Epithelial cell of esophagus (primary cell): ENCODE measurements around the gene NMUR1.

ENCODE experiments used
- DNase-seq: peaks from one replicate; pipeline ENCODE4 v3.0.0; 2010; ENCODE audit warnings: low read depth
- H3K4me3 ChIP-seq: 2 replicates; pipeline ENCODE4 v1.5.1; 2011; ENCODE audit warnings: mild to moderate bottlenecking, low read length, control low read depth
- CTCF ChIP-seq: IDR thresholded peaks from 2 replicates; pipeline ENCODE4 v1.5.1; 2011; ENCODE audit warnings: low read depth, mild to moderate bottlenecking, low read length, control low read depth, inconsistent platforms; ENCODE audit not compliant: insufficient read depth; ENCODE audit errors: missing control alignments

NMUR1 gene

GRCh38 chr2:231539991-231540390, 9.7 kb upstream of the NMUR1 start:
- H3K4me3 ChIP-seq = no peak overlapping the region
- no peak for TF ChIP-seq CTCF
- DNase-seq = no peak

DNA sequence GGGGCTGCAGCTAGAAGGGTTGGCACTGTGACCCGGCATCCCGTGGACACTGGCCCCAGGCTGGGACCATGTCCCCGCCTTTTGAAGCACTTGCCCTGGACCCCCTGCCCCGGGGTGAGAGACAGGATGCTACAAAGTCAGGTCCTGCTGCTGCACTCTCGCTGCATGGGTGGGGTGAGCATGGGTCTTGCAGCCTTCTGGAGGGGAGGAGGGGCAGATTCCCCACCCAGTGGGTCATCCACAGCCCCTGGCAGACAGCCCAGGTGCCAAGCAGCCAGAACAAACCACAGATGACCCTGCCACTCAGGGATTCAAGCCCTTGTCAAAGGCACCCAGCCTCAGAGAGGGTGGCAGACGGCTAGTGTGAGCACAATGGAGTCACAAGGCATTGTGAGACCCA, 5.7 kb upstream of the NMUR1 start:
- no peak overlapping the region for H3K4me3 ChIP-seq
- no peak for DNase-seq
- TF ChIP-seq CTCF = no peak

DNA sequence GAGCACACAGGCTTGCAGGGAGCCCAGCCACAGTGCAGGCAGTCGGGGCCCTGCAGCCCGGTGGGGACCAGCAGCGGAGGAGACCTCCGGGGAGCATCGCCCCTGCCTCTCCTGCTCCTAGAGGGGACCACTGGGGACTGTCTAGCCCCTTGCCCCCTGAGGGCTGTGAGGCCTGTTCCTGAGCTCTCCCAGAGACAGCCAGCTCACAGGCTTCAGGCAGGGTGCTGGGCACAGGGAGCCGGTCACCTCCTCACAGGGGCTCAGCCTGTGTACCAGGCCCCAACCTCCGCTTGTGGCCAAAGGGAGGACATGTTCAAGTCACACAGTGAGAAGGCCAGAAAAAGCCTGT, 3.5 kb upstream of the NMUR1 start:
- H3K4me3 ChIP-seq = no peak overlapping the region
- DNase-seq = no peak
- TF ChIP-seq CTCF = no peak

- H3K4me3 ChIP-seq = no peak overlapping the region
- no peak for TF ChIP-seq CTCF
- DNase-seq = no peak
Observed at GRCh38 chr2:231533086-231533776, 3.0 kb upstream of the NMUR1 start.

DNA sequence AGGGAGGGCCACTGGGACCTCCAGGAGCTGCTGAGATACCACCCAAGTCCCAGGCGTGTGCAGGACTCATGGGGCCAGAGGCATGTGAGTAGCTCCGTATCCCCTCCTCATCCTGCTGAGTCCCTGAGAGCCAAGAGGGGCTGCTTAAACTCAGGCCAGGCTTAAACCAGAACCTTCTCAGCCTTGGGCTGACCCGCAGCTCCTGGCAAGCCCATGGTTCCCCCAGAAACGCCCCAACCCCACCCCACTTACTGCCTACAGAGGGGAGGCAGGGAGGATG, 2.5 kb upstream of the NMUR1 start:
- DNase-seq = no peak
- no peak overlapping the region for H3K4me3 ChIP-seq
- TF ChIP-seq CTCF = no peak

GRCh38 chr2:231531883-231532755, 1.9 kb upstream of the NMUR1 start:
- no peak for DNase-seq
- no peak overlapping the region for H3K4me3 ChIP-seq
- TF ChIP-seq CTCF = no peak

- DNase-seq = no peak
- no peak for TF ChIP-seq CTCF
- no peak overlapping the region for H3K4me3 ChIP-seq
Observed at GRCh38 chr2:231531466-231531865, 1.2 kb upstream of the NMUR1 start.
